GM21737 (cell line): Measurements from ENCODE around the gene REPIN1.

Source experiments
- ATAC-seq: cut with Tn5 transposase; IDR thresholded peaks from one replicate; pipeline ENCODE4 v1.9.1; 2021; ENCODE audit warnings: mild to moderate bottlenecking, moderate library complexity; ENCODE audit not compliant: unreplicated experiment

Gene REPIN1

DNA sequence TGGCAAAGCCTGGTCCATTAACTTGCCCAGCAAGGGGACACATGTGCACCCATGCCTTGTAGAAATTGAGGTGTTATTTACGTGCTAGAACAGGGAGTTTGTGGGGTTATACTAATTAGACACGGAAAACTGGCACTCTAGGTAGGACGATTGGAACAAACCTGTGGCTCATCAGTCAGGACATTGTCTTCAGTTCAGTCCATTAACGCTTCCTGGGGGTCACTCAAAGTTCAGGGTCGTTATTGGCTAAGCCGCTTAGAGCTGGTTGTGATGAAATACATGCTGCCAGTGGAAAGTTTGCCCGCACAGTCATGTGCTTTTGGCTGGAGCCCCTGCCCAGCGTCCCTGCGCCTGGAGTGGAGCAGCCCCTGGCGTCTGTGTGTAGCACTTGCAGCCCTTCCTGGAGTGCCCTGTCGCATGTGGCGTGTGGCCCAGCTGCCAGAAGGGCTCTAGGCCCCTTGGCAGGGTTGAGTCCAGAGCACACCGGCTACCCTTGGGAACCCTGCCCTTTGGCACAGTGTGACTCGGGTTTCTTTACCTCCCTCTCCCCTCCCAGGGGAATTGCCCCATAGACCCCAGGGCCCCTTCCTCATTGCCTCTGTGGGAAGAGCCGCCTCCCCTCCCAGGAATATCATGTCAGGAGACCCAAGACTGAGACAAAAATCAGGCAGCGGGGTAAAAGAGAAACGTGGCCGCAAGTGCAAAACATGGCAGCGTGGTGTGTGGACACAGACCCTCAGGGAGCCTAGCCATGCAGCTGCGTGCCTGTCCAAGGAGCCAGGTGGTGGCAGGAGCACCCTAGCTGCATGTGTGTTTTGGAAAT is 20.3 kb downstream of the REPIN1 start:
- no peak for ATAC-seq

DNA sequence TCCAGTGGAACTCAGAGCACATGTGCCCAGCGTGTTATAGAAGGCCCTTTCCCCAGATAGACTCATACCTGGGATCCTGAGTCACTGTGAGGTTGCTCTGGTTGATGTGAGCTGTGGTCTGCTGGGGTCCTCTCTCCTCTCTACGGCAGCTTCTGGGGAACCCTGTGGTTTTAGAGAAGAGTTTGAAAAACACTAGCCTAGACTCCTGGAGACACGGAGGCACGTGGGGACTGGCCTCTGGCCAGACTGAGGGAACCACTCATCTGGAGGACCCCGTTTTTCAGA is 20.9 kb downstream of the REPIN1 start:
- no peak for ATAC-seq

DNA sequence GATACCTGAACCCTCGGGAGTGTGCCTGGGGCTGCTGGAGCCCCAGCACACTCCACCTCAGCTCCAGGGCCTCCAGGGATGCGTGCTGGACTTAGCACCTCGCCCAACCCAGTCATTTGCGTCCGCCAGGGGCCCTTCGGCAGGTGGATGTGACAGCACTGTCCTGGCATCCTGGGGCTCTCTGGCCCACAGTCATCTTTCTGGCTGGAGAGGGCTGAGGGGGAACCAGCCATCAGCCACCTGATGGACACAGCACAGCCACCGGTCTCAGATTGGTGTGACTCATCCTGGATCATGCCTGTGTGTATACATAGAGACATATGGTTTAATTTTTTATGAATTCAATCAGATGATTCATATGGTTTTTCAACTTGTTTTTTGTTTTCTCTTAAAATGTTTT is 21.6 kb downstream of the REPIN1 start:
- ATAC-seq, result no peak

DNA sequence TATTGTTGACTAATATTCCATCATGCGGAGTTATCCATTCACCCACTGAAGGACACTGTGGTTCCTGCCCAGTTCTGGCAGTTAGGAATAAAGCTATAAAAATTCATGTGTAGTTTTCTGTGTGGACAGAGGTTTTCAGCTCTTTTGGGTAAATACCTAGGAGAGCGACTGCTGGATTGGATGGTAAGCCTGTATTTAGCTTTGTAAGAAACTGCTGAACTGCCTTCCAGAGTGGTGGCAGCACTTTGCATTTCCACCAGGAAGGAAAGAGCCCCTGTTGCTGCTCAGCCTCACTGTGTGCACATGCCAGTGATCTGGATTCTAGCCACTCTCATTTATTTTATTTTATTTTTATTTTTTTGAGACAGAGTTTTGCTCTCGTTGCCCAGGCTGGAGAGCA is 24.7 kb downstream of the REPIN1 start:
- no peak for ATAC-seq

GRCh38 chr7:150396426-150396825 is 27.8 kb downstream of the REPIN1 start:
- no peak for ATAC-seq

DNA sequence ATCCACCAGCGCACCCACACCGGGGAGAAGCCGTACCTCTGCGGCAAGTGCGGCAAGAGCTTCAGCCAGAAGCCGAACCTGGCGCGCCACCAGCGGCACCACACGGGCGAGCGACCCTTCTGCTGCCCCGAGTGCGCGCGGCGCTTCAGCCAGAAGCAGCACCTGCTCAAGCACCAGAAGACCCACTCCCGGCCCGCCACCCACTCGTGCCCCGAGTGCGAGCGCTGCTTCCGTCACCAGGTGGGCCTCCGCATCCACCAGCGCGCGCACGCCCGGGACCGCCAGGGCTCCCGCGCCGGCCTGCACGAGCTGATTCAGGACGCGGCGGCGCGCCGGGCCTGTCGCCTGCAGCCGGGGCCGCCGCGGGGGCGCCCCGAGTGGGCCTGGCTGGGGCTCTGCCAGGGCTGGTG is 28.2 kb downstream of the REPIN1 start:
- ATAC-seq, result no peak

DNA sequence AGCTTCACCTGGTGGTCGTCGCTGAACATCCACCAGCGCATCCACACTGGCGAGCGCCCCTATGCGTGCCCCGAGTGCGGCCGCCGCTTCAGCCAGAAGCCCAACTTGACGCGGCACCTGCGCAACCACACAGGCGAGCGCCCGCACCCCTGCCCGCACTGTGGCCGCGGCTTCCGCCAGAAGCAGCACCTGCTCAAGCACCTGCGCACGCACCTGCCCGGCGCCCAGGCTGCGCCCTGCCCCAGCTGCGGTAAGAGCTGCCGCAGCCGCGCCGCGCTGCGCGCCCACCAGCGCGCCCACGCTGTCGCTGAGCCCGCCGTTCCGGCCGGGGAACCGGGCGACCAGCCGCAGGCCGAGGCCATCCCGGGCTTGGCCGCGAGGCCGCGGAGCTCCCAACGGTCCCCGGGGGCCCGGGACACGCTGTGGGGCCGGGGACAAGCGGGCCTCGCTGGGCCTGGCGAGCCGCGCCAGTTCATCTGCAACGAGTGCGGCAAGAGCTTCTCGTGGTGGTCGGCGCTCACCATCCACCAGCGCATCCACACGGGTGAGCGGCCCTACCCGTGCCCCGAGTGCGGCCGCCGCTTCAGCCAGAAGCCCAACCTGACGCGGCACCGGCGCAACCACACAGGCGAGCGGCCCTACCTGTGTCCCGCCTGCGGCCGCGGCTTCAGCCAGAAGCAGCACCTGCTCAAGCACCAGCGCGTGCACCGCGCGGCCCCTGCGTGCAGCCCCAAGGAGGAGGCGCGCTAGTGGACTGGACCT is 28.9 kb downstream of the REPIN1 start:
- no peak for ATAC-seq

DNA sequence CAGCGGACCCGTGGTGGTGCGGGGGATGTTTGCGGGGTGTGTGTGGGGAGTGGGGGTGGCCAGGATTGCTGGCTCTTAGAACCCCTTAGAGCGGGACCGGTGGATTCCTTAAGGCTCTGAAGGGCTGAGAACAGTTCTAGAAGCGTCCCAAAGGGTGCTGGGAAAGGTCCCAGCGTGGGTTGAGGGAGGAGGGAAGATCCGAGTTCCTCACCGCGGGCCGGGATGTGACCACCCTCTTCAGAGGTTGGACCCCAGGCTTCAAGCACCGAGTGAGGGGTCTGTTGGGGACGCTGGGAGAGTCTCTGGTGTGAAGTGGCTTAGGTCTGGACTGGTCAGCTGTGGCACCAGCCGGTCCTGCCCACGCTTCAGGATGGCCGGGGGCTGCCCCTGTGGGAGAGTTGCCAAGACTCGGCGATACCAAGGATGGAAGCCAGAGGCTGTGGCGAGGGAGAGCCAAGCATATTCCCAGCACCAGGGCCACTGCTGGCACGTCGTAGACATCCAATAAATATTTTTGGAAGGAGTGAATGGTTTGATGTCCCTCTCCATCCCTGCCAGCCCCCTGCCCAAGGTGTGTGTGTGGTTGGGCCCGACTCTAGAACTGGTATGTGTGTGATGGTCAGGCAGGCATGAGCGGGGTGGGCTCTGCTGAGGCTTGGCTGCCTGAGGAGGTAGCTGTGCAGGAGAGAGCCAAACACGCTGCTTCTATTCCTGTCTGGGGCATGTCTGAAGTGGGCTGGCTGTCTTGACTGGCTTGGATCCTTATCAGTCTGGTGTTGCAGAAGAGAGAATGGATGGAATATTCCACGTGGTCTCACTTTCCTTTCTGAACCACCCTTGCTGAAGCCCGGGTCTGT is 29.7 kb downstream of the REPIN1 start:
- ATAC-seq, result no peak

DNA sequence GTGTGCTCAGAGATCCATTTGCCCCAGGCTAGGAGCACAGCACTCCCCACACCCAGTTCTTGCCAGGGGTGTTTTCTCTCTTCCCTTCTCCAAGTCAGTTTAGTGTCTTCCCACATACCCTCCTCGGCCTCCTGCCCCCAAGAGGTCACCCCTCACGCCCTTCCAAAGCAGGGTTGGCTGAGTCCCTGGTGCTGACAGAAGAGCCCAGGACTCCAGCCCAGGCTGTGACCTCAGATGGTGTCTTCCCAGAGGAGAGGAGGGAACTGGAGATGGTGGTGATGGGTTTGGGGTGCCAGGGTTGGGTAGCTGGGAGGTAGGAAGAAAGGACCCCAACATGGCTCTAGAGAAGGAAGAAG is 30.3 kb downstream of the REPIN1 start:
- no peak for ATAC-seq

DNA sequence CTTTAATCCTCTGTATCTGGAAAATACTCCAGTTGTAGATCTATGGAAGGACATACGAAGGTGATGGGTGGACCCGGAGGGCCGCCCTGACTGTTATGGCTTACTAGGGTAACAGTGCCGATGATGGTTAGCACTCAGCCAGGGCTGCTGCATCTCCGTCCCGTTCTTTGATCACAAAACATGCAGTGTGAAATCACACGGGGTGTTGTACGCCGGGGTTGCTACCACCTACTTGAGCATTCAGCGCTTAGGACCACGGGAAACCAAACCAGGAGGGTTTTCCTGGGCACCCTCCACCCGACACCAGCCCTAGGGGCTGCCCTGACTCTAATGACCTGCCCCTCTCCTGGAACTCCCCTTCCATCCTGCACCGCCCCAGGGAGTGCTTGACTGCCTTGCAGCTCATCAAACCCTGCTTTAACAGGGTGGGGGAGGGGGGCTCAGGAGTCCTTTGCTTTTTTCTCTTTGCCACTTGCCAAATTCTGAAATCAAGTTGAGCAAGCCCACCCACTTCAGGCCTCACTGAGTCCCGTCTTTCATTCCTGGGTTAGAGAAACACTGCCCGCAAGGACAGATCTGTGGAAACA is 30.9 kb downstream of the REPIN1 start:
- ATAC-seq, result no peak

DNA sequence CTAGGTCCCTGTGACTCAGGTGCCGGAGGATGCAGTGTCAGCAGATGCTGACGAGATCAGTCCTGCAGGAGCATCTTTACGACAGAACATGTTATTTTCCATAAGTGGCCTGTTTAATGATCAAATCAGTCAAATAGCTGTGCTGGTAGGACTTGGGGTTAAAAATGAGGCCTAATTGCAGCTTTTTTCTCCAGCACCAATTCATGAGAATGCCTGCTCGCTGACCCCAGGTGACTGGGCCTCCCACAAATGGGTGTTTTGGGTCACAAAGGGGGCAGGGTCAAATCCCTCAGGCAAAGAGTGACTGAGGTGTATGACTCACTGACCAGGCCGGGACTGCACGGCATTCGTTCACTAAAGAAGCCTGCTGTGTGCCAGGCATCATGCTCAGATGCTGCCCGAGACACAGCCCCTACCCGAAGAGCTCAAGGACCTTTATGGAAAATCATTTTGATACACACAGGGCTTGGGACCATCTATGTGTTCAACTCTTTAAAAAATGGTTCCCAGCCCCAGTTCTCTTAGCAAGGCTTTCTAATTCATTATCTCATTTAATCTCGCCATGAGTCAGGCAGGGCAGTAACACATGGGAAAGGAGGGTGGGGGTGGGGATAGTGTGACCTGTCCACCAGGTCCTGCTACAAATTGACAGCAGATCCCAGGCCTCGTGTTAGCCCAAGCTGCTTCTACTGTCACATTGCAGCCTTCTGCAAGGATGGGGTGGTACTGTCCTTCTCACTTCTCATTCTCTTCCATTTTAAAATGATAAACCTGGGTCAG is 31.6 kb downstream of the REPIN1 start:
- no peak for ATAC-seq

DNA sequence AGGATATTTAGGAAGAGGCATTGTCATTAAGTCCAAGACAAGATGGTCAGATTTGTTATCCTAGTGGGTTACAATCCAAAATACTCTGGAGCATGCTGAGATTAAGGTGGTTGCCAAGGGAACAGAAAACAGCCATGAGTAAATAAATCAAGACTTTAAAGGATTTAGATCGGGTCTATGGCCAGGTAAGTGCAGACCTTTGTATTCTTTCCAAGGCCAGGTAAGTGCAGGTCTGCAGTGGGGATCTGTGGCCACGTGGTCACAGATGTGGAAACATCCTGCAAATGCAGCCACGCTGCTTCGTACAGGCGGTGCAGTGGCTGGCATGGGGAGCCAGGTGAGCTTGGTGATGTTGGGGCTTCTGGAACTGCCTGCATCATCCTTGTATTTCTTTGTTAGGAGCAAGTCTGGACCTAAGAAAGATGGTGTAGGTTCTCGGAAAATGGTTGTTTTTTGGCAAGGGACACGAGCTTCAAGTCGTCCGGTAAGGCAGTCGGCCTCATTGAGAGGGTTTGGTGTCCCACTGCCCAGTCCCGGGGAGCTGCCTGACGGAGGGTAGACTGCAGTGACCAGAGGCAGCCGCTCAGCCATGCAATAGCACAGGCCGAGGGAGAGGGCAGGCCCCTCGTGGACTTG is 32.3 kb downstream of the REPIN1 start:
- no peak for ATAC-seq

DNA sequence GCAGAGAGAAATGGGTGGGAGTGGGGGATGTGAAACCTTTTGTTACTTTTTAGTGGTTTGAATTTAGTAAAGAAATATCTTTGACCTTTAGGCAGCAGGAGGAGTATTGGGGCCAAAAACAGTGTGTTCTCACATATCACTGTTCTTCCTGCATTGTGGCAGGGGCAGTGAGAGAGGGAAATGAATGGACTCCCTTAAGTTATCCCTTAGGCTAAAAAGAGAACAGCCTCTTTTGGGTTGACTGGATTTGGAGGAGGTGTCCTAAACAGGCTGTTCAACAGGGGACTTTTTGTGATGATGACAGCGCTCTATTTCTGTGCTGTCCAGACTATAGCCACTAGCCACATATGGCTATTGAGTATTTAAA is 32.8 kb downstream of the REPIN1 start:
- no peak for ATAC-seq

- no peak for ATAC-seq
Observed at GRCh38 chr7:150401861-150402631, 33.4 kb downstream of the REPIN1 start.

DNA sequence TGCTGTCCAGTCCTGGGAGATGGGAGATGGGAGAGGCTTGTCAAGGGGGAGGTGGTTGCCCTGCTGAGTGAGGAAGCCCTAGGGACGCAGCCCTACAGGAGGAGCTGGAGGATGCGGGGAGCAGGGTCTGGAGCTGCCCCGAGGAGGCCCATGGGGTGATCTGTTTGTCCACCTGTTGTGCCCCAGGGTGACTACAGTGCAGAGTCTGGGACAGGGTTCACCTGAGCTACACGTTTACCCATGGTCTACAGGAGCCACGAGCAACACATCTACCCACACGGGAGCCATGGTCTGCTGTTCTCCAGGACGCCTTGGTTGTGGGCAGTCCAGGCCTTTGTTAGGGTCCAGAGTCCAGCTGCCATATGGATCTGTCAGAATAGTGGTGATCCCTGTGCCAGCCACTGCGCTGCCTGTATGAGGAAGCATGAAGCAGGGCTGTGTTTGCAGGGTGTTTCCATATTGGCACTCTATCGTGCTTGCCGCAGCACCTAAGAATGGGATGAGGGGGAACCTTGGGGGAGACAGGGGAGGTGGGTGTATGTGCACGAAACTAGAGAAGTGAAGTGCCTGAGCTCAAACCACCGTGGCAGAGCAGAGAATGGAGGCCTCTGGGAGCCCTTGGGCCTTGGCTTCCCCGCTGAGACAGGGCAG is 34.2 kb downstream of the REPIN1 start:
- no peak for ATAC-seq

DNA sequence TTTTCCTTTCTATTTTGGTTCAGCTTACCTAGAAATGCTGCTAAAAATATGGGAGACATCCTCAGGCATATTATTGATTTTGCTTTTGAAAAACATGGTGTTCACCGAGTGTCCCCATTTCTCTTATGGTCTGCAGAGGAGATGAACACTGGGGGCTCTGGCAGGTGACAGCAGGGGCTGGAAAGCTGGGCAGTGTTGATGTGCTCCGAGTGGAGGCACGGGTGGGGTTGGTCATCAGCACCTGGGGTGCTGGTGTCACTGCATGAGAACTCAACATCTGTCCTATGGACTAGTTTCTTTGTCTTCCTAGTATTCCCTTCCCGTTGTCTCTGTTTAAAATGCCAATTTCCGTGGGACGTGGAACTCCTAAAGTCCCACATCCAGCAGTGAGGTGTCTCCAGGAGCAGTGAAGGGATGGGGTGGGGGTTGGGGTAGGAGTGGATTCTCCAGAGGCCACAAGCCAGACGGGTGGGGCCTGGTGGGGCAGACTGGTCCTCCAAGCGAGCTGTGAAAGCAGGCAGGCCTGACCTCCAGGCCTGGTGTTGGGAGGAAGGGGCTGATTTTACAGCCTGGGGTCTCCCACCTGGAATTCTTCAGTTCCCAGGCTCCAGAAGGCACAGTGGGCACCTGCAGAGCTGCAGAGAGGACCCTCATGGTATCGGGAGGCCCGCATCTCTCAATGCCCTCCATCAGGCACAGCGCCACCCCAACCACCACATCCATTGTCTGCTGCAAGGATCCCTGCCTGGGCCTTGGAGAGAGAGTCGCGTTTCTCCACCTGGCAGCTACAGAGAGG is 35.0 kb downstream of the REPIN1 start:
- ATAC-seq, result no peak

DNA sequence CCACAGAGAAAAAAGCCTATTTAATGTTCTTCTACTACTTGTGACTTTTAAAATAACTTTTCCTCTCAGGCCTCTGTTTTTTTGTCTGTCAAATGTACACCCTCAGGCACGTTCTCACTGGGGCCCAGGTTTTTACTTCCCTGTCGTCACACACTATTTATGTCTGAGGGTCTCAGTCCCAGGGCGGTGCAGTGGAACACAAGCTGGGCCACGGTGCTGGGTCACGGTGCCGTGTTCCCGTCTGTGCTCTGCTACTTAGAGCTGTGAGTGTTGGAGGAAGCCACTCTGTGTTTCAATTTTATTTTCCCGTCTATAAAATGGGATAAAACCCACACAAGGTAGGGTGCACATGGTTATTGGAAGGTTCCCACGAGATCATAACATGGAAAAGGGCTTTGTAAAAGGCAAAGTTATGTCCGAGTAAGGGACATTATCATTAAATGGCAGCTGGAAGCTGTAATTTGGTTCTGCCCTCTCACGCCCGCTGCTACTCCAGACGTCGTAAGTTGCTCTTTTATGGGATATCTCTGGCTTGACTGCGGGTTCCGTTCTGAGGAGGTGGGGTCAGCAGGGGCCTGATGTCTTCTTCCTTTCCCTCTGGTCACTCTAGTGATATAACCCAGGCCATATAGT is 35.7 kb downstream of the REPIN1 start:
- no peak for ATAC-seq
